Thoracic aorta (tissue), 2 donors: ENCODE data around the gene PRPF38A. TPM values are rescaled to one million over a fixed set of nuclear protein-coding genes. Genes with fewer than 3 reads are reported as not detected.

Experiments used
- ATAC-seq: fragments of 150-250 bp; one replicate; pipeline ENCODE4 v1.8.0; 2017; ENCODE audit warnings: low read depth; ENCODE audit not compliant: insufficient number of reproducible peaks, low FRiP score
- DNase-seq: peaks from one replicate; pipeline ENCODE4 v3.0.0-alpha.2; 2020; ENCODE audit warnings: low spot score
- H3K27ac ChIP-seq, 2 donors: fragments of 200-600 bp; sonication (generic); 1 replicate in 1 of 2; 2 replicates in 1 of 2; pipeline ENCODE4 v1.5.1; 2016; ENCODE audit warnings: mild to moderate bottlenecking in 2 of 2, moderate library complexity in 2 of 2
- H3K27me3 ChIP-seq: fragments of 200-600 bp; sonication (generic); replicated peaks from 2 replicates; pipeline ENCODE4 v1.6.0; 2016; ENCODE audit warnings: mild to moderate bottlenecking; ENCODE audit not compliant: insufficient read depth
- H3K36me3 ChIP-seq: fragments of 200-600 bp; sonication (generic); one replicate; pipeline ENCODE4 v1.5.1; 2016
- H3K4me1 ChIP-seq, 2 donors: fragments of 200-600 bp; sonication (generic); 1 replicate in 1 of 2; 2 replicates in 1 of 2; pipeline versions ENCODE4 v1.5.1 to v1.6.0; 2016; ENCODE audit warnings: low read depth in 2 of 2, mild to moderate bottlenecking in 1 of 2; ENCODE audit not compliant: control insufficient read depth in 1 of 2
- H3K4me3 ChIP-seq: fragments of 200-600 bp; sonication (generic); 2 replicates; pipeline ENCODE4 v1.5.1; 2016; ENCODE audit warnings: mild to moderate bottlenecking
- H3K9me3 ChIP-seq: fragments of 200-600 bp; sonication (generic); 2 replicates; pipeline ENCODE4 v1.5.1; 2016
- total RNA-seq, 2 donors: library from RNA; depleted of rRNA; stranded (reverse); fragments of >200 nt; gene quantifications; one replicate each; pipeline versions ENCODE4 v1.1.0 to v1.2.3, GENCODE V29; 2016
- TF ChIP-seq, protein P1 (sequence below): fragments of 200-600 bp; sonication (generic); IDR thresholded peaks from one replicate; pipeline ENCODE4 v1.5.1; 2019; ENCODE audit warnings: antibody characterized with exemption

PRPF38A gene
- total RNA-seq, 2 donors from 2014 or later = 18.1 to 27.4 TPM

DNA sequence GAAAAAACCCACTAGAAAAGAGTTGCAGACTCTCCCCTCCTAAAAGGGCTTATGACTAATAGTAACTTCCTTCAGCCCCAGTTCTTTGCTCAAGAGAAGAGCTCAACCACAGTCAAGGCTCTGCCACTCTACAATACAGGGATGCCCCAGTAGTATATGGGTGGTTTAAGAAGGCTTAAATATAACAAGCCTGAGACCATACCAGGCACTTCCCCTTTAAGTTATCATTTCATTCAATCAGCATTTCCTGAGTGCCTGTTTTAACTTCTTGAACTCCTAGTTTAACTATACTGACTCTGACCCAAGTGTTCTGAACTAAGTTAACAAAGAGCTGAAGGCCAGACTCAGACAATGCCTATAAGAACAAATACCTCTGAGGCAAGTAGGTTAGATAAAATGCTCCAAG is 19.8 kb downstream of the PRPF38A start:
- no peak for DNase-seq
- TF ChIP-seq, protein P1, sequence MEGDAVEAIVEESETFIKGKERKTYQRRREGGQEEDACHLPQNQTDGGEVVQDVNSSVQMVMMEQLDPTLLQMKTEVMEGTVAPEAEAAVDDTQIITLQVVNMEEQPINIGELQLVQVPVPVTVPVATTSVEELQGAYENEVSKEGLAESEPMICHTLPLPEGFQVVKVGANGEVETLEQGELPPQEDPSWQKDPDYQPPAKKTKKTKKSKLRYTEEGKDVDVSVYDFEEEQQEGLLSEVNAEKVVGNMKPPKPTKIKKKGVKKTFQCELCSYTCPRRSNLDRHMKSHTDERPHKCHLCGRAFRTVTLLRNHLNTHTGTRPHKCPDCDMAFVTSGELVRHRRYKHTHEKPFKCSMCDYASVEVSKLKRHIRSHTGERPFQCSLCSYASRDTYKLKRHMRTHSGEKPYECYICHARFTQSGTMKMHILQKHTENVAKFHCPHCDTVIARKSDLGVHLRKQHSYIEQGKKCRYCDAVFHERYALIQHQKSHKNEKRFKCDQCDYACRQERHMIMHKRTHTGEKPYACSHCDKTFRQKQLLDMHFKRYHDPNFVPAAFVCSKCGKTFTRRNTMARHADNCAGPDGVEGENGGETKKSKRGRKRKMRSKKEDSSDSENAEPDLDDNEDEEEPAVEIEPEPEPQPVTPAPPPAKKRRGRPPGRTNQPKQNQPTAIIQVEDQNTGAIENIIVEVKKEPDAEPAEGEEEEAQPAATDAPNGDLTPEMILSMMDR = no peak
- Histone ChIP-seq H3K4me3 (no peak overlapping the region), H3K4me1 (no peaks in the 10 kb centered on the region), H3K36me3 (peaks cover 12% of the 10 kb centered on the region), H3K27me3 (no peaks in the 10 kb centered on the region), H3K9me3 (no peaks in the 10 kb centered on the region), H3K27ac (no peak overlapping the region)
- ATAC-seq = no peak

DNA sequence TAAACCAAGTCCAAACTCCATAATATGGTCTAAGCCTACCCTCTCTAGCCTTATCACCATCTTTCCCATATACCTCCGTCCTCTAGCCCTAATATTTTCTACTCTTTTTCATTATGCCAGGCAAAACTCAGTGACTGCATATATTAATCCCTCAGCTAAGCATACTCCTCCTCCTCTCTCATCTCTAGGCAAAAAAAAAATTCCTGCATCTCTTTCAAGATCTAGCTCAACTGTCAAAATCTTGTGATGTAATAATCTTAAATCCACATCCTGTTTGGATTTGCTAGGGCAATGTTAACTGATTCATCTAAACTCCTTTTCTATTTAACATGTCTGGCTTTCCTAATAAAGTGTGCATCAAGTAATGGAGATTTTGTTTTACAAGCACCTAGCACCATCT is 20.4 kb downstream of the PRPF38A start:
- TF ChIP-seq, protein P1 = no peak
- no peak for ATAC-seq
- H3K36me3 ChIP-seq = peaks cover 10% of the 10 kb centered on the region

DNA sequence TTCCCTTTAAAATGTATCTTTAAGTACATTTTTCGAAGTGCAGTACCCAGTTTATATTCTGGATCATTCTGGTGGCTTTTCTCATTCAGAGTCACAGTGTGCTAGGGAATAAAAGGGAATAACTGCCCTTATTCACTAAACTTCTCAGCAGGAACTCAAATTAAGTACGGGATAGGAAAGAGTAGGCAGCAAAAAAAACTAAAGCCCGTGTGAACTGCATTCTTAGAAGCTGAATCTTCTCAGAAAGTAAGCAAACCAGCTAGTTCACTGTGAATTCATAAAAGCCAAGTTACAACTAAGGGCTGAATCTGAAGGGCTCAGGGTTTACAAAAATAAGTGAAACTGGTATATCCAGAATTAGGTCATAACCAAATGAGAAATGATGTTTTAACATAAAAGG is 22.0 kb downstream of the PRPF38A start:
- Histone ChIP-seq H3K9me3 (no peaks in the 10 kb centered on the region), H3K4me3 (no peak overlapping the region), H3K4me1 (no peaks in the 10 kb centered on the region), H3K27me3 (no peaks in the 10 kb centered on the region), H3K27ac (no peak overlapping the region), H3K36me3 (peaks cover 15% of the 10 kb centered on the region)
- DNase-seq = no peak
- no peak for ATAC-seq
- TF ChIP-seq, protein P1 = no peak

More for the DNA sequence above, 20.4 kb downstream of the PRPF38A start:
- Histone ChIP-seq H3K4me3 (no peak overlapping the region), H3K27ac (no peak overlapping the region), H3K27me3 (no peaks in the 10 kb centered on the region), H3K4me1 (no peaks in the 10 kb centered on the region), H3K9me3 (no peaks in the 10 kb centered on the region)
- DNase-seq = no peak

DNA sequence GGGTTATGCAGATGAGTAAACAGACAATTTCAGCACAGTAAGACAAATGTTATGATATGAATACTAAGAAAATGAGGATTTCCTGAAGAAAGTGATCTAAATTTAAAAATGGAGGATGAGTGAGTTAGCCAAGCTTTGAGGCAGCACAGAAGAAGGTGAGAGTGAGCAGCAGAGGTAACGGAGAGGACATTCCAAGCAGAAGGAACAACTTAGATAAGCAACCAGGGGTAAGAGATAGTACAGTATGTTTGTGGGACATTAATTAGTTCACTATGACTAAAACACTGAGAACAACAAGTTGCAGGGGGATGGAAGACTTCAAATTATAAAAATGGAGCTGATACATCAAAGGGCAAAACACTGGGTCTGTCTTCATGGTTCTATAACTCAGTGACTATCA is 22.8 kb downstream of the PRPF38A start:
- H3K27ac ChIP-seq = no peak overlapping the region
- H3K9me3 ChIP-seq = no peaks in the 10 kb centered on the region
- DNase-seq = no peak
- TF ChIP-seq, protein P1 = no peak
- H3K36me3 ChIP-seq = peaks cover 15% of the 10 kb centered on the region
- no peak overlapping the region for H3K4me3 ChIP-seq
- ATAC-seq = no peak
- no peaks in the 10 kb centered on the region for H3K27me3 ChIP-seq
- H3K4me1 ChIP-seq = no peaks in the 10 kb centered on the region

DNA sequence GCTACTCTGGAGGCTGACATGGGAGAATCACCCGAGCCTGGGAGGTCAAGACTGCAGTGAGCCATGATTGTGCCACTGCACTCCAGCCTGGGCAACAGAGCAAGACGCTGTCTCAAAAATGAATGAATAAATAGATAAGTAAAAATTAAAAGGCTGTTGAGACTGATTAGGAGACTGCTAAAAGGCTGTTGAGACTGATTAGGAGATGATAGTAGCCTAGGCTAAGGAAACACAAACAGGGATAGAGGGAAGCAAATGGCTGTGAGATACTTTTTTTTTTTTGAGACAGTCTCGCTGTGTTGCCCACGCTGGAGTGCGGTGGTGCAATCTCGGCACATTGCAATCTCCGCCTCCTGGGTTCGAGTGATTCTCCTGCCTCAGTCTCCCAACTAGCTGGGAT is 28.4 kb downstream of the PRPF38A start:
- ATAC-seq = no peak
- Histone ChIP-seq H3K36me3 (peaks cover 31% of the 10 kb centered on the region), H3K4me1 (no peaks in the 10 kb centered on the region), H3K27ac (no peak overlapping the region), H3K27me3 (no peaks in the 10 kb centered on the region), H3K9me3 (no peaks in the 10 kb centered on the region), H3K4me3 (no peak overlapping the region)
- TF ChIP-seq, protein P1 = no peak
- no peak for DNase-seq
